ENCODE results near the gene TBCEL. TPM values are rescaled to one million over a fixed set of nuclear protein-coding genes. Genes with fewer than 3 reads are reported as not detected.

Gene TBCEL
- total and polyA plus RNA-seq, 10 of the 15 experiments (the other 5 are each of a cell fraction or from before 2014, with no cell fraction given): 2.0 to 10.4 (median 7.3) TPM

- TF ChIP-seq LARP7 (IDR thresholded peaks at IDR 0.05) (peak; percentile 72), EP300 (IDR thresholded peaks at IDR 0.05; ENCODE audit: borderline replicate concordance in 1 of 2, control insufficient read depth in 1 of 2, low read depth in 2 of 2, low read length in 2 of 2) (0 out of 4 replicates have a peak, but pooled peaks of 1 of the 2 experiments have one; percentile 36), HDAC2 (IDR thresholded peaks at IDR 0.05) (no peak), TAF1 (IDR thresholded peaks at IDR 0.05; ENCODE audit: borderline replicate concordance, low read depth, low read length) (peak; percentile 71), KLF5 (IDR thresholded peaks at IDR 0.05; ENCODE audit: partially characterized antibody) (peak; percentile 80), CREM (IDR thresholded peaks at IDR 0.05; ENCODE audit: low read depth) (peak; percentile 79), NFYA (IDR thresholded peaks at IDR 0.05; ENCODE audit: borderline replicate concordance, low read depth, low read length) (no peak), SUZ12 (IDR thresholded peaks at IDR 0.05; ENCODE audit: unreplicated experiment) (no peak), POLR2A (IDR thresholded peaks at IDR 0.05; ENCODE audit: low read depth, low read length) (peak; percentile 75), SMAD5 (IDR thresholded peaks at IDR 0.05; ENCODE audit: low read depth) (no peak), ETV6 (conservative IDR thresholded peaks at IDR 0.05 in 1 of 2, IDR thresholded peaks at IDR 0.05 in 1 of 2; ENCODE audit: borderline replicate concordance in 1 of 2, low read depth in 1 of 2) (no peak), NFXL1 (IDR thresholded peaks at IDR 0.05; ENCODE audit: borderline replicate concordance) (no peak), MYB (IDR thresholded peaks at IDR 0.05; ENCODE audit: borderline replicate concordance, low read depth, low read length) (no peak), RAD51 (IDR thresholded peaks at IDR 0.05) (peak; percentile 98), CHD4 (IDR thresholded peaks at IDR 0.05) (no peak), PRDM15 (CRISPR knock-in tag; IDR thresholded peaks at IDR 0.05) (no peak), SMARCA5 (IDR thresholded peaks at IDR 0.05) (0 out of 2 replicates have a peak, but pooled peaks have one; percentile 4), MEF2A (IDR thresholded peaks at IDR 0.05; ENCODE audit: insufficient read depth, low read depth, low read length) (no peak), BRCA1 (IDR thresholded peaks at IDR 0.05; ENCODE audit: low read depth, low read length) (no peak), EZH2 (IDR thresholded peaks at IDR 0.05; ENCODE audit: borderline replicate concordance, control insufficient read depth, low read depth, low read length) (no peak)
- TF ChIP-seq, protein P1, sequence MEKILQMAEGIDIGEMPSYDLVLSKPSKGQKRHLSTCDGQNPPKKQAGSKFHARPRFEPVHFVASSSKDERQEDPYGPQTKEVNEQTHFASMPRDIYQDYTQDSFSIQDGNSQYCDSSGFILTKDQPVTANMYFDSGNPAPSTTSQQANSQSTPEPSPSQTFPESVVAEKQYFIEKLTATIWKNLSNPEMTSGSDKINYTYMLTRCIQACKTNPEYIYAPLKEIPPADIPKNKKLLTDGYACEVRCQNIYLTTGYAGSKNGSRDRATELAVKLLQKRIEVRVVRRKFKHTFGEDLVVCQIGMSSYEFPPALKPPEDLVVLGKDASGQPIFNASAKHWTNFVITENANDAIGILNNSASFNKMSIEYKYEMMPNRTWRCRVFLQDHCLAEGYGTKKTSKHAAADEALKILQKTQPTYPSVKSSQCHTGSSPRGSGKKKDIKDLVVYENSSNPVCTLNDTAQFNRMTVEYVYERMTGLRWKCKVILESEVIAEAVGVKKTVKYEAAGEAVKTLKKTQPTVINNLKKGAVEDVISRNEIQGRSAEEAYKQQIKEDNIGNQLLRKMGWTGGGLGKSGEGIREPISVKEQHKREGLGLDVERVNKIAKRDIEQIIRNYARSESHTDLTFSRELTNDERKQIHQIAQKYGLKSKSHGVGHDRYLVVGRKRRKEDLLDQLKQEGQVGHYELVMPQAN (conservative IDR thresholded peaks at IDR 0.05): peak; percentile 72; the same call in 1 of the 2 replicates
Observed at GRCh38 chr11:121023848-121024751, at the start of gene TBCEL (continued).
